ENCODE results near the gene GNAO1. TPM values are rescaled to one million over a fixed set of nuclear protein-coding genes. Genes with fewer than 3 reads are reported as not detected.

GNAO1 gene
- total RNA-seq, 1 donor from 2014 or later, result 1.9 TPM

DNA sequence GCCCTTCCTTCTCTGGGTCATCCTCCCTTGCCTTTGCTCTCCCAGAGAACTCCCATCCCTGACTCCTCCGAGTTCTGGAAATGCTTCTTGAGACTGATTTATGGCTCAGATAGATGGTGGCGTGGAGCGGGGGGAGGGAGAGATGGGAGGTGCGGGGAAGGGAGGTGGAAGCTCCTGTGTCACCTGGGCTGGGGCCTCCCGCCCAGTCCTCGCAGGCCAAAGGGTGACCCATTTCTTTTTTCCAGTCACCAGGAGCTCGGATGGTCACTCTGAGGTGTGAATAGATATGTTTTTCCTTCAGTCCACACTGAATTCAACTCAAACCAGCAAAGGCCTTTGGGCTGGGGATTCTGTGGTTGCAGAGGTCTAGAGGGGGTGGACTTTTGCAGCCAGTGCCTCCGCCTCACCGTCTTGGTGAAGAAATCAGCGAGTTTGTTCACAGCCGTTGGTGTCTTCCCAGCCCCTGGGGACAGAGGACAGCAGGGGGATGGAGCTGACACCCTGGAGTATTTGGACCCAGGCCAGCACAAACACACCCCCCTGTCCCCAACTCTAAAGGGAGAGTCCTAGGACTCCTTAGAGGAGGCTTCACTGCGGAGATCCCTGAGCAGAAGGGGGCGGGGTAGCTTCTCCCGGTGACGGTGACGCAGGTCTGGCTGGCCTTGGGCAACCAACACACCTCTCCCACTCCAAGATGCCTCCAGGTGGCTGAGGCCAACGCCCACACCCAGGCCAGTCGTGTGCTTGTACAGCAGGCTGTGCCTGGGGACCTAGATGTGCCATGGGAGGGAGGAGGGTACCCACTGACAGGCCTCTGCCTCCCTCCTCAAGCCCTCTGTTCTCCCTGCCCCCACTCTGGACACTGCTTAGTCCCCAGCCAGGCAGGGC lies 153.5 kb downstream of the GNAO1 start:
- H3K27me3 ChIP-seq, result no peaks in the 10 kb centered on the region
- no peak overlapping the region for H3K9ac ChIP-seq
- Mint-ChIP-seq H3K9me3 (no peaks in the 10 kb centered on the region), H3K27ac (no peak overlapping the region), H3K27me3 (ENCODE audit: insufficient read depth, low read depth) (peaks cover 9% of the 10 kb centered on the region), H3K4me3 (no peak overlapping the region), H3K4me1 (no peaks in the 10 kb centered on the region), H3K36me3 (peaks cover 5% of the 10 kb centered on the region)
- H3K4me1 ChIP-seq, result no peaks in the 10 kb centered on the region
- no peaks in the 10 kb centered on the region for H3K36me3 ChIP-seq
- H3K4me2 ChIP-seq, result no peak overlapping the region
- no peak overlapping the region for H3K4me3 ChIP-seq
- H2AFZ ChIP-seq (replicated peaks), result no peak overlapping the region
- H4K20me1 ChIP-seq (ENCODE audit: low read depth), result no peaks in the 10 kb centered on the region
- H3K9me3 ChIP-seq (ENCODE audit: low read depth), result no peaks in the 10 kb centered on the region
- TF ChIP-seq EZH2phosphoT487 (IDR thresholded peaks at IDR 0.05) (no peak), EZH2 (IDR thresholded peaks at IDR 0.05) (no peak)
- TF ChIP-seq, protein P1, sequence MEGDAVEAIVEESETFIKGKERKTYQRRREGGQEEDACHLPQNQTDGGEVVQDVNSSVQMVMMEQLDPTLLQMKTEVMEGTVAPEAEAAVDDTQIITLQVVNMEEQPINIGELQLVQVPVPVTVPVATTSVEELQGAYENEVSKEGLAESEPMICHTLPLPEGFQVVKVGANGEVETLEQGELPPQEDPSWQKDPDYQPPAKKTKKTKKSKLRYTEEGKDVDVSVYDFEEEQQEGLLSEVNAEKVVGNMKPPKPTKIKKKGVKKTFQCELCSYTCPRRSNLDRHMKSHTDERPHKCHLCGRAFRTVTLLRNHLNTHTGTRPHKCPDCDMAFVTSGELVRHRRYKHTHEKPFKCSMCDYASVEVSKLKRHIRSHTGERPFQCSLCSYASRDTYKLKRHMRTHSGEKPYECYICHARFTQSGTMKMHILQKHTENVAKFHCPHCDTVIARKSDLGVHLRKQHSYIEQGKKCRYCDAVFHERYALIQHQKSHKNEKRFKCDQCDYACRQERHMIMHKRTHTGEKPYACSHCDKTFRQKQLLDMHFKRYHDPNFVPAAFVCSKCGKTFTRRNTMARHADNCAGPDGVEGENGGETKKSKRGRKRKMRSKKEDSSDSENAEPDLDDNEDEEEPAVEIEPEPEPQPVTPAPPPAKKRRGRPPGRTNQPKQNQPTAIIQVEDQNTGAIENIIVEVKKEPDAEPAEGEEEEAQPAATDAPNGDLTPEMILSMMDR (IDR thresholded peaks at IDR 0.05), result no peak
- no peaks in the 10 kb centered on the region for H3K79me2 ChIP-seq (ENCODE audit: low read depth)
- no peaks in the 10 kb centered on the region for H3F3A ChIP-seq (ENCODE audit: low read depth)
- no peak for DNase-seq (ENCODE audit: low spot score)
- no peak overlapping the region for H3K27ac ChIP-seq

DNA sequence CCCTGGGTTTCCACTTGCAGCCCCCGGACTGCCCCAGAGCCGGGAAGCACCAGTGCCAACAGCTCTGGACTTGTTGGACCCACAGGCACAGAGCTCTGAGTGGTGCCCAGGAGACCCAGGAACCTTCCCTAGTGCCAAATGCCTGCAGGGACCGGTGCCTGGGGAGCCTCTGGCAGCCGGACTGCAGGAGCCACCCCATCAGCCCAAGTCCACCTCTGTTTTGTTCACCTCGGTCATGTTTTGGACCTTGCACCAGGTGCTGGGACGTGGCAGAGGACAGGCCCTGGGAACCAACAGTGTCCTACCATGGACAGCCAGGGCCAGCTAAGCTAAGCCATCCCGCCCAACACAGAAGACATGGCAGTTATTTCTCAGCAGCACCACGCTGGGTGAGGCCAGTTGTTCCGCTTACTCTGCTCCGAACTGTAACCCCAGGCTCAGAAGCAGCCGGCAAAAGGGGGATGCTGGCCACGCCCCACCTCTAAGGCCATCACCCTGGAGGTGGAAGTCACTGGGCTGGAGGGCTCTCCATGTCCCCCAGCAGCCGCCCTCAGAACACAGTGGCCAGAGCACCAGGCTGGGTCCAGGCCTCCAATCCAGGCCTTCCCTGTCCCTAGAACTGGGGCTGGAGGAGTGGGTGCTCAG lies 154.2 kb downstream of the GNAO1 start:
- Histone ChIP-seq H4K20me1 (ENCODE audit: low read depth) (no peaks in the 10 kb centered on the region), H3K27me3 (no peaks in the 10 kb centered on the region), H3K4me3 (no peak overlapping the region), H3K9ac (no peak overlapping the region), H3K36me3 (no peaks in the 10 kb centered on the region), H3K9me3 (ENCODE audit: low read depth) (no peaks in the 10 kb centered on the region), H2AFZ (replicated peaks) (no peak overlapping the region), H3K27ac (no peak overlapping the region), H3K79me2 (ENCODE audit: low read depth) (no peaks in the 10 kb centered on the region), H3K4me1 (no peaks in the 10 kb centered on the region), H3F3A (ENCODE audit: low read depth) (no peaks in the 10 kb centered on the region), H3K4me2 (no peak overlapping the region)
- H3K9me3 Mint-ChIP-seq, result no peaks in the 10 kb centered on the region
- H3K4me1 Mint-ChIP-seq, result no peaks in the 10 kb centered on the region
- H3K27ac Mint-ChIP-seq, result no peak overlapping the region
- H3K36me3 Mint-ChIP-seq, result peaks cover 2% of the 10 kb centered on the region
- H3K27me3 Mint-ChIP-seq (ENCODE audit: insufficient read depth, low read depth), result peaks cover 6% of the 10 kb centered on the region
- TF ChIP-seq EZH2phosphoT487 (IDR thresholded peaks at IDR 0.05), result no peak
- TF ChIP-seq, protein P1 (IDR thresholded peaks at IDR 0.05), result no peak
- no peak for TF ChIP-seq EZH2 (IDR thresholded peaks at IDR 0.05)
- DNase-seq (ENCODE audit: low spot score), result no peak
- H3K4me3 Mint-ChIP-seq, result no peak overlapping the region

DNA sequence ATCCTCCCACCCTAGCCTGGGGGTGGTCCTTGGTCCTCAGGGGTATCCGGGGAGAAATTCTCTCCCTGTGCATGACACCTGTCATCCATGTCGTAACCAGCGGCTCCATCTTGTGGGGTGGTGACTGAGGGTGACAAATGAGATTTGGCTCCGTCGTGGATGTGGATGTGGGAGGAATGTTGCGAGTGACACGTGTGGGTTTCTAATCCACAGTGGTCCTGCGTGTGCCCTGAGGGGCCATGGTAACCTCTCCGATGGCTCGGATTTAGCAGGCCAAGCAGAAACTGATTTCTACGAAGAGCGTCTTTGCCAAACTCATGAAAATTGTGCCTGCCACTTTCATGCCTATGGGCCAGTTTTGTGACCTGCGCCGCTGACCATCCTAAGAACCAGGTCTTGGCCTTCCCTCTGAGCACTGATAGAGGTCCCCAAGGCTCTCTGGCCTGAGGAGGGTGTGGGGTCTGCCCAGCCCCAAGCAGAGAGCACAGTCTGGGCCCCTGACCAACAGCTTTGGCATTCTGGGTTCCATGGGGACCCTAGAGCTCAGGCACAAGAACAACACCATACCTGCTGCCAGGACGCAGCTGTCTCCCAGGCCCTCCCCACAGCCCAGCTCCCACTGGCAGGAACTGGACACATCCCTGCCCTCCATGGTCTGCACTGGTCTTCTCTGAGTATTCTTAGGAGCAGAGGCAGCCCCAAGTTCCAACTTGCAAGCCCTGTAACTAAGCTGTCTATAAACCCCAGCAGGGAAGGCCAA lies 155.0 kb downstream of the GNAO1 start:
- H3K4me1 ChIP-seq, result no peaks in the 10 kb centered on the region
- peak overlapping the region; percentile 84 for H3K27ac Mint-ChIP-seq
- H3K9me3 Mint-ChIP-seq, result no peaks in the 10 kb centered on the region
- no peak for DNase-seq (ENCODE audit: low spot score)
- no peak overlapping the region for H2AFZ ChIP-seq (replicated peaks)
- peaks cover 6% of the 10 kb centered on the region for H3K27me3 Mint-ChIP-seq (ENCODE audit: insufficient read depth, low read depth)
- H3K9ac ChIP-seq, result no peak overlapping the region
- no peaks in the 10 kb centered on the region for H3K4me1 Mint-ChIP-seq
- H3K36me3 ChIP-seq, result no peaks in the 10 kb centered on the region
- TF ChIP-seq EZH2phosphoT487 (IDR thresholded peaks at IDR 0.05) (no peak), EZH2 (IDR thresholded peaks at IDR 0.05) (no peak)
- TF ChIP-seq, protein P1 (IDR thresholded peaks at IDR 0.05), result no peak
- H3K4me2 ChIP-seq, result no peak overlapping the region
- H3K9me3 ChIP-seq (ENCODE audit: low read depth), result no peaks in the 10 kb centered on the region
- H3K27me3 ChIP-seq, result no peaks in the 10 kb centered on the region
- H3K4me3 Mint-ChIP-seq, result no peak overlapping the region
- H3F3A ChIP-seq (ENCODE audit: low read depth), result no peaks in the 10 kb centered on the region
- H3K79me2 ChIP-seq (ENCODE audit: low read depth), result no peaks in the 10 kb centered on the region
- no peaks in the 10 kb centered on the region for H3K36me3 Mint-ChIP-seq
- no peak overlapping the region for H3K4me3 ChIP-seq
- H3K27ac ChIP-seq, result no peak overlapping the region
- H4K20me1 ChIP-seq (ENCODE audit: low read depth), result no peaks in the 10 kb centered on the region

All from neural progenitor cell (in vitro differentiated cells).